A673 (cell line): Measurements from ENCODE around the gene LHFPL2. TPM values are rescaled to one million over a fixed set of nuclear protein-coding genes. Genes with fewer than 3 reads are reported as not detected.

Experiments
- BruUV-seq: library from RNA; stranded (reverse); fragments of 400-500 nt; replicated peaks from 2 replicates; lab custom pipeline; 2021; lab: Mats Ljungman, UMichigan
- CTCF ChIA-PET: fragments of 300-600 bp; sonication (Branson Sonifier 250); formaldehyde crosslinking; loops from one replicate; lab custom pipeline; 2022; ENCODE audit warnings: antibody characterized with exemption; lab: Charles Lee
- POLR2A ChIA-PET: fragments of 300-600 bp; sonication (Branson Sonifier 250); formaldehyde crosslinking; loops from one replicate; lab custom pipeline; 2022; ENCODE audit warnings: antibody characterized with exemption; ENCODE audit not compliant: low non-redundant PET; lab: Charles Lee
- DNase-seq: peaks from one replicate; pipeline ENCODE4 v3.0.0-alpha.2; 2015; ENCODE audit warnings: low spot score
- H3K27ac ChIP-seq: fragments of 200-600 bp; sonication (generic); 2 replicates; pipeline ENCODE4 v1.5.1; 2016; ENCODE audit warnings: mixed run types, low read depth, mild to moderate bottlenecking, mixed read lengths, antibody characterized with exemption, low read length; ENCODE audit not compliant: poor library complexity, severe bottlenecking
- H3K27me3 ChIP-seq: fragments of 200-600 bp; sonication (generic); replicated peaks from 2 replicates; pipeline ENCODE4 v1.6.1; 2017; ENCODE audit warnings: mixed run types, low read depth, mild to moderate bottlenecking, mixed read lengths, antibody characterized with exemption, low read length; ENCODE audit not compliant: insufficient read depth, poor library complexity
- H3K36me3 ChIP-seq: fragments of 200-600 bp; sonication (generic); 2 replicates; pipeline ENCODE4 v1.6.1; 2016; ENCODE audit warnings: mixed run types, mild to moderate bottlenecking, mixed read lengths, antibody characterized with exemption, low read length; ENCODE audit not compliant: insufficient read depth, poor library complexity, severe bottlenecking
- H3K4me1 ChIP-seq: fragments of 200-600 bp; sonication (generic); 2 replicates; pipeline ENCODE4 v1.6.1; 2017; ENCODE audit warnings: mixed run types, mild to moderate bottlenecking, mixed read lengths, antibody characterized with exemption, low read length; ENCODE audit not compliant: insufficient read depth, poor library complexity, severe bottlenecking
- H3K4me3 ChIP-seq: fragments of 200-600 bp; sonication (generic); 2 replicates; pipeline ENCODE4 v1.5.1; 2016; ENCODE audit warnings: low read depth, mixed run types, mild to moderate bottlenecking, mixed read lengths, low read length; ENCODE audit not compliant: poor library complexity, severe bottlenecking
- H3K9me3 ChIP-seq: fragments of 200-600 bp; sonication (generic); 2 replicates; pipeline ENCODE4 v1.6.1; 2016; ENCODE audit warnings: mixed run types, low read depth, mild to moderate bottlenecking, mixed read lengths, antibody characterized with exemption, low read length; ENCODE audit not compliant: poor library complexity, severe bottlenecking
- CTCF ChIP-seq: fragments of 300-800, 200-600 bp; sonication (generic); conservative IDR thresholded peaks from 2 replicates; pipeline ENCODE4 v1.5.1; 2017; ENCODE audit warnings: low read depth, mild to moderate bottlenecking, antibody characterized with exemption, low read length, moderate library complexity, mixed read lengths
- EZH2 ChIP-seq: fragments of 200-600 bp; sonication (generic); IDR thresholded peaks from 2 replicates; pipeline ENCODE4 v1.6.1; 2017; ENCODE audit warnings: borderline replicate concordance, low read depth, mild to moderate bottlenecking, mixed read lengths, antibody characterized with exemption, low read length; ENCODE audit not compliant: poor library complexity, severe bottlenecking
- intact Hi-C: fragments of 100-400 bp; cut with micrococcal nuclease; formaldehyde crosslinking; loops from one replicate; pipeline ENCODE4 v1.10.0; 2022; ENCODE audit not compliant: unreplicated experiment
- total RNA-seq: library from RNA; stranded (reverse); gene quantifications from 2 replicates; pipeline ENCODE4 v1.2.3, GENCODE V29; 2021

The LHFPL2 gene
- total RNA-seq, 1 experiment from 2014 or later: 6.2 TPM

- ChIA-PET POLR2A (no interaction called here), CTCF (no interaction called here)
- Histone ChIP-seq H3K4me3 (no peak overlapping the region), H3K27ac (no peak overlapping the region), H3K36me3 (no peaks in the 10 kb centered on the region), H3K9me3 (no peaks in the 10 kb centered on the region), H3K4me1 (no peaks in the 10 kb centered on the region), H3K27me3 (no peaks in the 10 kb centered on the region)
- DNase-seq: no peak
- BruUV-seq: no TSS peak
- intact Hi-C loops: no loop called here
- TF ChIP-seq EZH2 (no peak), CTCF (no peak)
Measured at GRCh38 chr5:78561261-78561660, 87.3 kb downstream of the LHFPL2 start.

GRCh38 chr5:78560000-78560855 is 88.3 kb downstream of the LHFPL2 start:
- ChIA-PET POLR2A (no interaction called here), CTCF (no interaction called here)
- Histone ChIP-seq H3K4me1 (no peaks in the 10 kb centered on the region), H3K4me3 (no peak overlapping the region), H3K27me3 (no peaks in the 10 kb centered on the region), H3K36me3 (no peaks in the 10 kb centered on the region), H3K9me3 (no peaks in the 10 kb centered on the region), H3K27ac (no peak overlapping the region)
- intact Hi-C loops: no loop called here
- no TSS peak for BruUV-seq
- no peak for DNase-seq
- TF ChIP-seq CTCF (no peak), EZH2 (no peak)

GRCh38 chr5:78557601-78558000 is 91.0 kb downstream of the LHFPL2 start:
- ChIA-PET POLR2A (no interaction called here), CTCF (no interaction called here)
- Histone ChIP-seq H3K27me3 (no peaks in the 10 kb centered on the region), H3K9me3 (no peaks in the 10 kb centered on the region), H3K4me1 (no peaks in the 10 kb centered on the region), H3K27ac (no peak overlapping the region), H3K36me3 (no peaks in the 10 kb centered on the region), H3K4me3 (no peak overlapping the region)
- intact Hi-C loops: no loop called here
- DNase-seq: no peak
- BruUV-seq: no TSS peak
- TF ChIP-seq CTCF (no peak), EZH2 (no peak)
